Fibroblast of skin of scalp (primary cell): ENCODE results near the gene KCNH2.

Experiments used
- DNase-seq: peaks from one replicate; pipeline ENCODE4 v3.0.0-alpha.2; 2013

Gene KCNH2

GRCh38 chr7:150959739-150960734 lies 18.1 kb downstream of the KCNH2 start:
- no peak for DNase-seq

- no peak for DNase-seq
Observed at GRCh38 chr7:150959081-150959480, 19.0 kb downstream of the KCNH2 start.

- DNase-seq, result no peak
Observed at GRCh38 chr7:150958597-150958996, 19.5 kb downstream of the KCNH2 start.

- no peak for DNase-seq
Observed at GRCh38 chr7:150958062-150958552, 20.0 kb downstream of the KCNH2 start.

- no peak for DNase-seq
Observed at GRCh38 chr7:150957133-150958020, 20.7 kb downstream of the KCNH2 start.

- DNase-seq, result no peak
Observed at GRCh38 chr7:150956395-150957132, 21.6 kb downstream of the KCNH2 start.

GRCh38 chr7:150955519-150956394 lies 22.4 kb downstream of the KCNH2 start:
- no peak for DNase-seq

- DNase-seq, result no peak
Observed at GRCh38 chr7:150954986-150955518, 23.1 kb downstream of the KCNH2 start.

GRCh38 chr7:150954201-150954985 lies 23.7 kb downstream of the KCNH2 start:
- no peak for DNase-seq

- DNase-seq, result no peak
Observed at GRCh38 chr7:150953061-150953997, 24.8 kb downstream of the KCNH2 start.

- no peak for DNase-seq
Observed at GRCh38 chr7:150952331-150953050, 25.6 kb downstream of the KCNH2 start.

GRCh38 chr7:150951521-150951920 lies 26.6 kb downstream of the KCNH2 start:
- DNase-seq, result no peak

- no peak for DNase-seq
Observed at GRCh38 chr7:150951181-150951520, 27.0 kb downstream of the KCNH2 start.

- DNase-seq, result no peak
Observed at GRCh38 chr7:150950496-150951180, 27.5 kb downstream of the KCNH2 start.

GRCh38 chr7:150949971-150950491 lies 28.1 kb downstream of the KCNH2 start:
- DNase-seq, result no peak

- DNase-seq, result peak; percentile 20
Observed at GRCh38 chr7:150949564-150949963, 28.6 kb downstream of the KCNH2 start.

- DNase-seq, result no peak
Observed at GRCh38 chr7:150948791-150949251, 29.3 kb downstream of the KCNH2 start.
